ENCODE results near the gene CEP170B.

Gene CEP170B

DNA sequence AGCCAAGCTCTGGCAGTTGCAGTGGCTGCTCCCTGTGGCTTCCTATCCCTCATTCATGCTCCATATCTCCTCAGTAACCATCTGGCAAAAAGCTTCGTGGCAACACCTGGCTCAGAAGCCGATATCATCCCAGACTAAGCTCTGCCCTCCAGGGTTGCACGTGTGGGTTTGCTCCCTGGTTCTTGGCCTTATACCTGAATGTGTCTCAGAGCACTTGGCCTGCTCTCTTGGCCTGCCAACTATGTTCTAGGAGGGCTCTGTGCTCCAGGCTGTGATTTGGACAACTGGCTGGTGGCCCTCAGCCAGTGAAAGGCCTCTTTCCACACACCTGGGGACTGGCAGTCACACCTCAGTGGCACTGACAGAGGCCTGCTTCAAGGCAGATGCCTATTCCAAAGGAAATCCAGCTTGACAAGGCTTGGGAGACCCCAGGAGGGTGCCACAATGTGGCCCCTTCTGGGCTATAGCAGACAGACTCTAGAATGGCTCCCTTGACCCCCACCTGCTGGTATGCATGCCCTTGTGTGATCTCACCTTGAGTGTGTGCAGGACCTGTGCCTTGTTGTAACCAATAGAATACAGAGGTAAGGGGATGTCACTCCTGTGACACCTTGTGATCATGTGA is 70.1 kb downstream of the CEP170B start:
- Histone ChIP-seq H3K27ac (no peak overlapping the region), H3K4me3 (no peak overlapping the region)
- TF ChIP-seq, protein P1, sequence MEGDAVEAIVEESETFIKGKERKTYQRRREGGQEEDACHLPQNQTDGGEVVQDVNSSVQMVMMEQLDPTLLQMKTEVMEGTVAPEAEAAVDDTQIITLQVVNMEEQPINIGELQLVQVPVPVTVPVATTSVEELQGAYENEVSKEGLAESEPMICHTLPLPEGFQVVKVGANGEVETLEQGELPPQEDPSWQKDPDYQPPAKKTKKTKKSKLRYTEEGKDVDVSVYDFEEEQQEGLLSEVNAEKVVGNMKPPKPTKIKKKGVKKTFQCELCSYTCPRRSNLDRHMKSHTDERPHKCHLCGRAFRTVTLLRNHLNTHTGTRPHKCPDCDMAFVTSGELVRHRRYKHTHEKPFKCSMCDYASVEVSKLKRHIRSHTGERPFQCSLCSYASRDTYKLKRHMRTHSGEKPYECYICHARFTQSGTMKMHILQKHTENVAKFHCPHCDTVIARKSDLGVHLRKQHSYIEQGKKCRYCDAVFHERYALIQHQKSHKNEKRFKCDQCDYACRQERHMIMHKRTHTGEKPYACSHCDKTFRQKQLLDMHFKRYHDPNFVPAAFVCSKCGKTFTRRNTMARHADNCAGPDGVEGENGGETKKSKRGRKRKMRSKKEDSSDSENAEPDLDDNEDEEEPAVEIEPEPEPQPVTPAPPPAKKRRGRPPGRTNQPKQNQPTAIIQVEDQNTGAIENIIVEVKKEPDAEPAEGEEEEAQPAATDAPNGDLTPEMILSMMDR (IDR thresholded peaks at IDR 0.05) = no peak
- DNase-seq (ENCODE audit: low spot score) = no peak

- Histone ChIP-seq H3K4me3 (no peak overlapping the region), H3K27ac (no peak overlapping the region)
- DNase-seq (ENCODE audit: low spot score) = no peak
- TF ChIP-seq, protein P1 (IDR thresholded peaks at IDR 0.05) = no peak
Measured at GRCh38 chr14:104935955-104936354, 70.9 kb downstream of the CEP170B start.

DNA sequence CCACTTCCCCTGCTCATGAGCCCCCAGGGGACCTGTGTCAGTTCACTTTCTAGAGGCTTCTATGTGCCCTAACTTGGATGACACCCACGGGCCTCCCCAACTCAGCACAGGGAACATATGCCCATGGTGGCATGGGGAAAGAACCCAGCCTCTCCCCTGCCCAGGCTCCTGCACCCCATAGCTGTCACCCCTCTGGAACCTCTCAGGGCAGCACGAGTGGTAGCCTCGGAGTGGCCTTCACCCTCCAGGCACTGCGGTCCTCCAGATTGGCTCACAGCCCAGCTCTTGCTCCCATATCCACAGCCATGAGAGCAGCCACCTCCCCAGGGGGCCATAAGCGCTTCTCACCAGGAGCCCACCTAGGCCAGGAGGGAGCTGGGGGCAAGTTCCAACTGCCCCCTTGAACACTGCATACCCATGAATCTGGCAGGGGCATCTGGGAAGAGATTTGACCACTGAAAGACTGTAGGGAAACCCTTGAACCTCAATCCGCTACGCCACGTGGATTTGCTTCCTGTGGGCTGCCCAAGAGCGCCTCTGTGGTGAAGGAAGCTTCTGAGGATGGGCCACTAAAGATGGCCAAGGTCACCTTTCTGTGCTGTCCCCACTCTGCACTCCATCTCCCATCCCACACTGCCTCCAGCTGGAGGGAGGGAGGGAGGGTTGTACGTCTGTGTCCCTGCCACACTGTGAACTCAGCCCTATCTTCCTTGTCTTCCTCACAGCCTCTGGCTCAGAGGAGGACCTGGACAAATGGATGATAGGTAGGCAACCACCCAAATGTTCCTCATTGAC is 71.5 kb downstream of the CEP170B start:
- DNase-seq (ENCODE audit: low spot score) = no peak
- H3K4me3 ChIP-seq = no peak overlapping the region
- H3K27ac ChIP-seq = no peak overlapping the region
- TF ChIP-seq, protein P1 (IDR thresholded peaks at IDR 0.05) = no peak

DNA sequence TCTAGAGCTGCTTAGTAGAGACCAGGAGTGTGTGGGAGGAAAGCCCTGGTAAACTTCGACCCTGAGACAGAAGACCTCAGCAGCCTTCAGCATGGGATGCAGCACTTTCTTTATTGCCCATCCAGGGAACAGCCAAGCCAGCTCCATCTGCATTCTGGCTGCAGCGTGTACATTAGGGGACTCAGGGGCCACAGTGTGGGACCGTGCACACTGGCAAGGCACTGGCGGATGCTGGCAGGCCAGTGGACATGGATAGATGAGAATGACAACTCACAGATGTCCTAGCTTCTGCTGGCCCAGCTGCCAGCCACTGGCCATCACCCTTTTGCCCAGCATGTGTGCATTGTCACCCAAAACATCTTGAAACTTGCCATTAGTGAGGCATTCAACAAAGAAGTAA is 72.1 kb downstream of the CEP170B start:
- H3K27ac ChIP-seq = no peak overlapping the region
- DNase-seq (ENCODE audit: low spot score) = no peak
- no peak overlapping the region for H3K4me3 ChIP-seq
- TF ChIP-seq, protein P1 (IDR thresholded peaks at IDR 0.05) = no peak

- TF ChIP-seq, protein P1 (IDR thresholded peaks at IDR 0.05) = no peak
- no peak for DNase-seq (ENCODE audit: low spot score)
- H3K4me3 ChIP-seq = no peak overlapping the region
- H3K27ac ChIP-seq = no peak overlapping the region
Measured at GRCh38 chr14:104937694-104938365, 72.8 kb downstream of the CEP170B start.

GRCh38 chr14:104938436-104938835 is 73.4 kb downstream of the CEP170B start:
- TF ChIP-seq, protein P1 (IDR thresholded peaks at IDR 0.05) = no peak
- Histone ChIP-seq H3K27ac (no peak overlapping the region), H3K4me3 (no peak overlapping the region)
- DNase-seq (ENCODE audit: low spot score) = no peak

Measured in coronary artery (tissue), 2 donors.